Effector memory CD4-positive, alpha-beta T cell (primary cell): Measurements from ENCODE around the gene APRT.

Experiments
- DNase-seq, 3 donors: peaks; one replicate each; pipeline ENCODE4 v3.0.0-alpha.2; 2020
- H3K27ac ChIP-seq: 2 replicates; pipeline ENCODE4 v1.7.0; 2013; ENCODE audit warnings: mild to moderate bottlenecking, low read length, moderate library complexity; ENCODE audit not compliant: insufficient read depth, poor library complexity, severe bottlenecking
- H3K27me3 ChIP-seq: replicated peaks from 2 replicates; pipeline ENCODE4 v1.7.0; 2013; ENCODE audit warnings: mild to moderate bottlenecking, low read length; ENCODE audit not compliant: insufficient read depth, control insufficient read depth, poor library complexity, severe bottlenecking
- H3K36me3 ChIP-seq: 2 replicates; pipeline ENCODE4 v1.7.0; 2013; ENCODE audit warnings: mild to moderate bottlenecking, low read length, moderate library complexity; ENCODE audit not compliant: control insufficient read depth, insufficient read depth
- H3K4me1 ChIP-seq: 2 replicates; pipeline ENCODE4 v1.7.0; 2013; ENCODE audit warnings: low read length, mild to moderate bottlenecking; ENCODE audit not compliant: control insufficient read depth, insufficient read depth, poor library complexity, severe bottlenecking
- H3K4me3 ChIP-seq: 2 replicates; pipeline ENCODE4 v1.7.0; 2013; ENCODE audit warnings: low read length, low read depth, mild to moderate bottlenecking; ENCODE audit not compliant: insufficient read depth, poor library complexity, severe bottlenecking
- H3K9me3 ChIP-seq: 2 replicates; pipeline ENCODE4 v1.7.0; 2013; ENCODE audit warnings: mild to moderate bottlenecking, low read length, moderate library complexity; ENCODE audit not compliant: control insufficient read depth

Gene APRT

DNA sequence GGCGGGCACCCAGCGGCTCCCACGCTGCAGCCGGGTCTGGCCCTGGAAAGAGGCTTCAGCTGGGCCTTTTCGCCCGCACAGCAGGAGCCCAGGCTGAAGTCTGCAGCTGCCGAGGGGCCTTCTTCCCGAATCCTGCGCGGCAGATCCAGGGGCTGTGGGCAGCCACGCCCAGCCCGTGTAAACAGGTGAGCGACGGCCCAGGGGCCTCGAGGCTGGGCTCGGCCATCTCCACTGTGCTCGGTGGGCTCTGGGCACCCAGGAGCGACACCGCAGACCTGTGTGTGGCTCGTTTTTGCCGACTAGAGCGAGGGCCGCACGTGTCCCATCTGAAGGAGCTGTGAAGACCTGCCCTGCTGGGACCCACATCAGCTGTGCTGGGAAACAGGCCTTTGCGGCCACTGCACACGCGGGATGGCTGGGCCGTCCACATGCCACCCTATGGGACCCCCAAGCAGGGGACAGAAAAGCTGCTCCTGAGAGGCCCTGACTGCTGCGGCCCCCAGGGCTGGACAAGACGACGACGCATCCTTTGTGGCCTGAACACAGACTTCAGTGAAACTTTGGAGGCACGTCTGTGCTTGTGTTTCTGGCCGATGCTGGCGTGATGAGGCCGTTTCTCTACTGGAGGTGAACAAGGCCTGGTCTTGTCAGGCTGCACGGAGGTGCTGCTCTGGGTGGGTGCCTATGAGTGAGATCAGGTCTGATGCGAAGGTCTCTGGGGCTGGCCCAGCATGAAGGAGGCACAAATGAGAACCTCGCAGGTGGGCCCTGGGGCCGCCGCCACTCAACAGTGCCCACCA is 5.2 kb upstream of the APRT start:
- Histone ChIP-seq H3K27me3 (no peaks in the 10 kb centered on the region), H3K36me3 (no peaks in the 10 kb centered on the region), H3K9me3 (no peaks in the 10 kb centered on the region), H3K4me3 (no peak overlapping the region), H3K4me1 (no peaks in the 10 kb centered on the region), H3K27ac (no peak overlapping the region)
- no peak for DNase-seq

DNA sequence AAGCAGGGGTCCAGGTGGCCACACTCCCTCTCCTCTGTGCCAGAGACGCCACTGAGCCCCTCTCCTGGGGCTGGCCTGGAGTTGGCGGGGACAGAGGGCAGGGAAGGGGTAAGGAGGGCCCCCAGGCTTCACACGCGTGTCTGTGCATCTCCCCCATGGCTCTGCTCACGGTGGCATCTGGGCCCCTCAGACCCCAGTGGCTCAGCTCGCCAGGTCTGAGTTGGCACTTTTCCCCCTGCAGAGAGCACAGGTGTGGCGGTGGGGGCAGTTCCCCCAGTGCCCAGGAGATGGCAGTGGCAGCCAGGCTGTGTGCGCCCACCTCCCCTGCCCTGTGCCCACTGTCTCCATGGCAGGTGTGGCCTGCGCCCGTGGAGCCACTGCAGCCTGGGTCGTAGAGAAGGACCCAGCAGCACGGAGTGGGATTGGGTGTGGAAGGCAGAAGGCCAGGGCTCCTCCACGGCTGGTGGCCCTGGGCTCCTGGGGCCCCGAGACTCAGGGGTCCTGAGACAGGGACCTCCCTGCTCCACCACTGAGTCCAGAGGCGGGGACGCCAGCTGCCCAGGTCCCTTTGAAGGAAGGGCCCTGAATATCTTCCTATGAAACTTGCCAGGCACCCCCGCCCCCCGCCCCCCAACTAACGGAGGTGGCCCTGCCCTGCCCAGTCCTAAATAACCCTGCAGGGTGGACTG is 4.3 kb upstream of the APRT start:
- Histone ChIP-seq H3K36me3 (no peaks in the 10 kb centered on the region), H3K27ac (no peak overlapping the region), H3K4me1 (peaks cover 6% of the 10 kb centered on the region), H3K4me3 (no peak overlapping the region), H3K27me3 (no peaks in the 10 kb centered on the region), H3K9me3 (no peaks in the 10 kb centered on the region)
- DNase-seq: peak in 1 of 3 donors; percentile 10

DNA sequence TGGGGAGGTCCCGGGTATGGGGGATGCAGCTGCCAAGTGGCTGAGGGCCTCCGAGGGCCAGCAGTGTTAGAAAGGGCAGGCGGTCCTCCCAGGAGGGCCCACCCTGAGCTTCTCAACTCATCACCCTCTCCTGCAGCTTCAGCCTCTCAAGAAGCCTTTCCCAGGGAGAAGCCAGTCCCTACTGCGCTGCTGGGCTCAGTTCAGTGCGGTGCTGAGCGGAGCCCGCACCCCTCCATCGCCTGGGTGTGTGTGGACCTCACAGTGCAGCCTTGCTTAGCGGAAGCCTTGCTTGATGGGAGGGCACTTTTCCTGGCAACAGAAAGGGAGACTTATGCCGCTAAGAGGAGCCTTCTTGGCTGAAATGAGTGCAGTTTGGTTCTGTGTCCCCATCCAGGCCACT is 3.5 kb upstream of the APRT start:
- Histone ChIP-seq H3K27me3 (no peaks in the 10 kb centered on the region), H3K4me3 (no peak overlapping the region), H3K27ac (no peak overlapping the region), H3K9me3 (no peaks in the 10 kb centered on the region), H3K36me3 (no peaks in the 10 kb centered on the region), H3K4me1 (peaks cover 14% of the 10 kb centered on the region)
- DNase-seq: no peak

DNA sequence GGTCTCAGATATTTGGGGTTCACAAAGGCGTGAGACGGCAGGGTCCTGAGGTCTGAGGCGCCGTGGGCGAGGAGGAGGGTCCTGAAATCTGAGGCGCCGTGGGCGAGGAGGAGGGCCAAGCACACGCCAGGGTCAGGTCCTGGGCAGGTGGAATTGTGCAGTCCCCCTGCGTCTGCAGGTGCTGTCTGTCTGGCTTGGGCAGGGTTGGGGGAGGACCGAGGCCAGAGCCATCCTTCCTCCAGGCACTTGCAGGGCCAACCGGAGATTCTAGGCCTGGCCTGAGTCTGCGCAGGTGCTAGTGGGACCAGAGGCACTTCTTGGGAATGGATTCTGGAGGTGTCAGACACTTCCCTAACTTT is 2.4 kb upstream of the APRT start:
- Histone ChIP-seq H3K27ac (no peak overlapping the region), H3K36me3 (peaks cover 7% of the 10 kb centered on the region), H3K4me1 (peaks cover 18% of the 10 kb centered on the region), H3K4me3 (no peak overlapping the region), H3K9me3 (no peaks in the 10 kb centered on the region), H3K27me3 (no peaks in the 10 kb centered on the region)
- no peak for DNase-seq

GRCh38 chr16:88813269-88814143 is 1.8 kb upstream of the APRT start:
- no peak overlapping the region for H3K27ac ChIP-seq

DNA sequence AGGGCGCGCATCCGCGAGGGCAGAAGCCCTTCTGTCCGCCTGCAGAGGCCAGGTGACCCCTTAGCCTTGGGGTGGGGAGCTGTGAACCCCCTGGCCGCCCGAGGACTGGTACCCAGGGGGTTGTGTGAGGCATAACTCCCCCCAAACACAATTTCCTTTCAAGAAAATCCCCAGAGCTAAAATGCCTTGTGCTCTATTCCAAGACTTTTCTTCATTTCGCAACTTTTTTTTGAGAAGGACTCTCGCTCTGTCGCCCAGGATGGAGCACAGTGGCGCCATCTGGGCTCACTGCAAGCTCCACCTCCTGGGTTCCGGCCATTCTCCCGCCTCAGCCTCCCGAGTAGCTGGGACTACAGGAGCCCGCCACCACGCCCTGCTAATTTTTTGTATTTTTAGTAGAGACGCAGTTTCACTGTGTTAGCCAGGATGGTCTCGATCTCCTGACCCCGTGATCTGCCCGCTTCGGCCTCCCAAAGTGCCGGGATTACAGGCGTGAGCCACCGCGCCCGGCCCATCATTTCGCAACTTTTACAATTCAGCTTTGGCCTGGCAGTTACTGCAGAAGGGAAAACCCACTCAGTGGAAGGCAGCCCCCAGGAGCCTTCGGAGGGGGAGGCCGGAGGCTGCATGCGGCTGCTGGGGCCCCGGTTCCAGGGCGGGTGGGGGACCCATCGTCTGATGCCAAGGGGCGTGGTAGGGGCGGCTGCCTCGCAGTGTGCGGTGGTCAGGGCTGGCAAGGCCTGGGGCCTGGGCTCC is 963 bp upstream of the APRT start:
- H3K27me3 ChIP-seq: no peaks in the 10 kb centered on the region
- DNase-seq: no peak
- H3K9me3 ChIP-seq: no peaks in the 10 kb centered on the region
- H3K4me3 ChIP-seq: peak overlapping the region; percentile 94
- H3K36me3 ChIP-seq: peaks cover 14% of the 10 kb centered on the region
- H3K4me1 ChIP-seq: peaks cover 18% of the 10 kb centered on the region
- peak overlapping the region; percentile 77 for H3K27ac ChIP-seq

More at GRCh38 chr16:88813269-88814143, 1.8 kb upstream of the APRT start:
- H3K27me3 ChIP-seq: no peaks in the 10 kb centered on the region
- H3K36me3 ChIP-seq: peaks cover 11% of the 10 kb centered on the region
- peaks cover 18% of the 10 kb centered on the region for H3K4me1 ChIP-seq
- no peaks in the 10 kb centered on the region for H3K9me3 ChIP-seq
- no peak for DNase-seq
- no peak overlapping the region for H3K4me3 ChIP-seq

- no peaks in the 10 kb centered on the region for H3K27me3 ChIP-seq
- peak; percentile 37 to 52 (median 39) for DNase-seq
- H3K27ac ChIP-seq: peak overlapping the region; percentile 77
- H3K9me3 ChIP-seq: no peaks in the 10 kb centered on the region
- H3K4me3 ChIP-seq: peak overlapping the region; percentile 94
- peaks cover 18% of the 10 kb centered on the region for H3K4me1 ChIP-seq
- H3K36me3 ChIP-seq: peaks cover 14% of the 10 kb centered on the region
Observed at GRCh38 chr16:88810912-88811768, 588 bp downstream of the APRT start.

DNA sequence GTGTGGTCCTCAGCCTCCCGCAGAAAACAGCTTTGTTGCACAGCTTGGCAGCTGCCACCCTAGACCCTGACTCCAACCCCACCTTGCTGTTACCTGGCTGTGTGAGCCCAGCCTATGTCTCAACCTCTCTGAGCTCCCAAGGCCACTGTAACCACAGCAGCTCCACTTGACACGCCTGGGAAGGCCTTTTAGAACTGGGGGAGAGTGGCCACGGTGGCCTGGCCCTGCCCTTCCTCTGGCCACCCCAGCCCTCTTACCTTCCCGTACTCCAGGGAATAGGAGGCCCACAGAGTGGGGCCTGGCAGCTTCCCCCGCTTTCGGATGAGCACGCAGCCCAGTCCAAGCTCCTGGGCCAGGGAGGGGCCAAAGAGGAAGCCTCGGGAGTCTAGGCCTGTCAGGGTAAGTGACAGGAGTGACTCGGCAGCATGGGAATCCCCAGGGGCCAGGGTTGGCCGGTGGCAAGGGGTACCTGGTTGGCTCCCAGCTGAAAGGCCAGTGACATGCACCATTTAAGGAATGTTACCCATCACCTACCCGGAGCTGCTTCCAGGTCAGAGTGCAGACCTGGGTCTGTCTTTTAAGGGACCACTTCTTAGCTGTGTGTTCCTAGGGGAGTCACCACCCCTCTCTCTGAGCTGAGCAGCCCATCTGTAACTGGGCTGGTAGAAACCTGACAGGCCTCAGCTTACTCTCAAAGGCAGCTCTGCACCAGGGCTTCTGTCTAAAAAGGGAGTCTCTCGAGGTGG is 1.4 kb downstream of the APRT start:
- Histone ChIP-seq H3K27me3 (no peaks in the 10 kb centered on the region), H3K4me1 (peaks cover 20% of the 10 kb centered on the region), H3K9me3 (no peaks in the 10 kb centered on the region), H3K36me3 (peaks cover 14% of the 10 kb centered on the region), H3K27ac (peak overlapping the region; percentile 77), H3K4me3 (peak overlapping the region; percentile 94)
- DNase-seq: no peak
